H1 (cell line): ENCODE data around the gene ORC2. TPM values are rescaled to one million over a fixed set of nuclear protein-coding genes. Genes with fewer than 3 reads are reported as not detected.

ENCODE experiments used
- EP300 ChIP-seq, 2 experiments: IDR thresholded peaks; 1 replicate in 1 of 2; 2 replicates in 1 of 2; pipeline ENCODE4 v1.6.1; 2011 to 2012; ENCODE audit warnings: low read depth in 2 of 2, low read length in 2 of 2, mild to moderate bottlenecking in 2 of 2, borderline replicate concordance in 1 of 2, inconsistent platforms in 1 of 2, moderate library complexity in 1 of 2
- HDAC6 ChIP-seq: IDR thresholded peaks from one replicate; pipeline ENCODE4 v1.7.1; 2012; ENCODE audit warnings: low read depth, mild to moderate bottlenecking, inconsistent platforms, low read length, moderate library complexity
- polyA plus RNA-seq, 7 experiments: library from polyadenylated mRNA; depleted of rRNA in 3 of 7; stranded (reverse) in 5 of 7; unstranded in 2 of 7; fragments of >200 nt in 5 of 7; fragments of 200-250 nt in 2 of 7; gene quantifications; 1 replicate in 5 of 7; 2 replicates in 1 of 7; 4 replicates in 1 of 7; pipeline versions ENCODE4 v1.2.1 to v1.2.3, GENCODE V29; 2011 to 2013; ENCODE audit warnings: missing spikeins in 2 of 7, mixed read lengths in 2 of 7
- total RNA-seq: library from RNA; stranded (reverse); fragmentation: NEBNext Ultra II Directional; extraction: Animal tissue kit (Norgen Biotek cat#: 25700); gene quantifications from 2 replicates; pipeline ENCODE4 v1.2.1, GENCODE V29; 2021

The ORC2 gene
- total and polyA plus RNA-seq, 2 of the 8 experiments (the other 6 are each of a cell fraction or from before 2014, with no cell fraction given), result 7.1 to 89.8 TPM

DNA sequence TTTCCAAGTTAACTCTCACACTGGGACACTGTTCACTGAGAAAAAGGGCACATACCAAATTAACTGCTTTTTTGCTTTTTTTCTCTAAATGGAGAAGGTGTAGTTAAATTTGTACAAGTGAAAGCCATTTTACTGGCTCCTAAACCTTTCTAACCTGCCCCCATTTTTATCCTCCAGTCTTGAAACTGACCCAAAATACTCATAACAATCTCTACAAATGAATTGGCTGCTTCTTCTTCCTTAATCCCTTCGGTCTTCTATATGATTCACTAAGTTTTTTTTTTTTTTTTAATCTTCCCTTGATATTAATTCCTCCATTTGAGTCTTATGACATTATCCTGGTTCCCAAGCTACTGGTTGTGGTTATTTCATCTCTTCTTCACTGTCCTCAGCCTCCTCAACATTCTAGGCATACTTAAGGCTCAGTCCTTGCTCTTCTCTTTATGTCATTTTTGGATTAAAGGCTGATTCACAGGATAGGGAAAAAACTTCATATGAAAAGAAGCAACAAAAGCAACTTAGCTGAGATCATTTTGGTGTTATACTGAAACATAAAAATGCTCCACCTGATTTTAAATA, 19.8 kb downstream of the ORC2 start (continued):
- no peak for TF ChIP-seq HDAC6
- no peak for TF ChIP-seq EP300 (IDR thresholded peaks at IDR 0.05; ENCODE audit: borderline replicate concordance in 1 of 2, low read depth in 2 of 2, low read length in 2 of 2)
